Caco-2 (cell line): ENCODE results near the gene ADCY5. TPM values are rescaled to one million over a fixed set of nuclear protein-coding genes. Genes with fewer than 3 reads are reported as not detected.

Experiments used
- BruUV-seq: library from RNA; stranded (reverse); fragments of 400-500 nt; replicated peaks from 2 replicates; lab custom pipeline; 2021; lab: Mats Ljungman, UMichigan
- CTCF ChIA-PET: fragments of 300-600 bp; sonication (Branson Sonifier 250); formaldehyde crosslinking; loops from one replicate; lab custom pipeline; 2022; ENCODE audit warnings: antibody characterized with exemption; lab: Charles Lee
- POLR2A ChIA-PET: fragments of 300-600 bp; sonication (Branson Sonifier 250); formaldehyde crosslinking; loops from one replicate; lab custom pipeline; 2022; ENCODE audit warnings: antibody characterized with exemption; lab: Charles Lee
- DNase-seq, 2 experiments: peaks; one replicate each; pipeline versions ENCODE4 v3.0.0 to v3.0.0-alpha.2; 2020 to 2022
- H3K27me3 ChIP-seq: replicated peaks from 2 replicates; pipeline ENCODE4 v1.6.0; 2011; ENCODE audit warnings: low read length; ENCODE audit not compliant: control insufficient read depth, insufficient read depth
- H3K36me3 ChIP-seq: 2 replicates; pipeline ENCODE4 v1.5.1; 2011; ENCODE audit warnings: low read length; ENCODE audit not compliant: control insufficient read depth, insufficient read depth
- H3K4me1 ChIP-seq: fragments of 250-450 bp; sonication (Bioruptor Pico); 2 replicates; pipeline ENCODE4 v1.5.1; 2020; ENCODE audit warnings: mild to moderate bottlenecking
- H3K4me3 ChIP-seq: 2 replicates; pipeline ENCODE4 v1.5.1; 2011; ENCODE audit warnings: low read depth, mild to moderate bottlenecking, control low read depth, low read length
- H3K9me3 ChIP-seq: fragments of 250-450 bp; sonication (Bioruptor Pico); 2 replicates; pipeline ENCODE4 v1.5.1; 2020; ENCODE audit warnings: mild to moderate bottlenecking, moderate library complexity
- H3K27ac Mint-ChIP-seq: one replicate; pipeline ENCODE4 v1.8.0; 2022; ENCODE audit warnings: mixed read lengths; ENCODE audit not compliant: unreplicated experiment
- H3K27me3 Mint-ChIP-seq: one replicate; pipeline ENCODE4 v1.8.0; 2022; ENCODE audit warnings: mixed read lengths; ENCODE audit not compliant: insufficient read depth, unreplicated experiment
- H3K36me3 Mint-ChIP-seq: one replicate; pipeline ENCODE4 v1.8.0; 2022; ENCODE audit warnings: mild to moderate bottlenecking, mixed read lengths; ENCODE audit not compliant: insufficient read depth, unreplicated experiment
- H3K4me1 Mint-ChIP-seq: one replicate; pipeline ENCODE4 v1.8.0; 2022; ENCODE audit warnings: low read depth, mixed read lengths; ENCODE audit not compliant: unreplicated experiment
- H3K4me3 Mint-ChIP-seq: one replicate; pipeline ENCODE4 v1.8.0; 2022; ENCODE audit warnings: mild to moderate bottlenecking, moderate library complexity, mixed read lengths; ENCODE audit not compliant: unreplicated experiment
- H3K9me3 Mint-ChIP-seq: one replicate; pipeline ENCODE4 v1.8.0; 2022; ENCODE audit warnings: mixed read lengths; ENCODE audit not compliant: unreplicated experiment
- CTCF ChIP-seq, 2 experiments: fragments of 200-600 bp in 1 of 2; IDR thresholded peaks; 1 replicate in 1 of 2; 2 replicates in 1 of 2; pipeline versions ENCODE4 v1.5.1 to v1.8.0; 2011 to 2022; ENCODE audit warnings: antibody characterized with exemption in 1 of 2, control low read depth in 1 of 2, inconsistent platforms in 1 of 2, low read depth in 1 of 2, low read length in 1 of 2, mild to moderate bottlenecking in 1 of 2, moderate library complexity in 1 of 2; ENCODE audit not compliant: insufficient read depth in 1 of 2, severe bottlenecking in 1 of 2, unreplicated experiment in 1 of 2
- intact Hi-C: fragments of 100-400 bp; cut with micrococcal nuclease; formaldehyde crosslinking; loops from one replicate; pipeline ENCODE4 v1.10.0; 2022; ENCODE audit not compliant: unreplicated experiment
- total RNA-seq: library from RNA; stranded (reverse); gene quantifications from 2 replicates; pipeline ENCODE4 v1.2.3, GENCODE V29; 2022

The ADCY5 gene
- total RNA-seq, 1 experiment from 2014 or later = 0.91 TPM

- Histone ChIP-seq H3K27me3 (no peaks in the 10 kb centered on the region), H3K36me3 (no peaks in the 10 kb centered on the region), H3K4me1 (no peaks in the 10 kb centered on the region; the same call in 1 of the 2 replicates), H3K4me3 (no peak overlapping the region), H3K9me3 (no peaks in the 10 kb centered on the region)
- Mint-ChIP-seq H3K4me1 (no peaks in the 10 kb centered on the region), H3K27ac (no peak overlapping the region), H3K4me3 (no peak overlapping the region), H3K36me3 (no peaks in the 10 kb centered on the region), H3K27me3 (peaks cover 3% of the 10 kb centered on the region), H3K9me3 (no peaks in the 10 kb centered on the region)
- POLR2A ChIA-PET = no interaction called here
- CTCF ChIA-PET = interaction anchor here (2.4 kb wide), 1 partner anchor 160 kb away, joined by 10 read pairs; no protein-coding TSS in a partner anchor
- intact Hi-C loops = loop anchor here (1.0 kb wide), 2 partner anchors 160 to 230 kb away; no protein-coding TSS in a partner anchor
- DNase-seq = peak; percentile 65 to 85
- peak; percentile 84 to 88 for TF ChIP-seq CTCF (IDR thresholded peaks at IDR 0.05; ENCODE audit: insufficient read depth in 1 of 2, low read depth in 1 of 2, low read length in 1 of 2, severe bottlenecking in 1 of 2, unreplicated experiment in 1 of 2)
- no TSS peak for BruUV-seq
Observed at GRCh38 chr3:123328851-123329635, 119.8 kb downstream of the ADCY5 start.

- DNase-seq = no peak
- H3K27ac Mint-ChIP-seq = no peak overlapping the region
- Histone ChIP-seq H3K4me3 (no peak overlapping the region), H3K4me1 (no peaks in the 10 kb centered on the region; the same call in 1 of the 2 replicates), H3K36me3 (no peaks in the 10 kb centered on the region), H3K9me3 (no peaks in the 10 kb centered on the region), H3K27me3 (no peaks in the 10 kb centered on the region)
- no peak overlapping the region for H3K4me3 Mint-ChIP-seq
- H3K36me3 Mint-ChIP-seq = no peaks in the 10 kb centered on the region
- peaks cover 3% of the 10 kb centered on the region for H3K27me3 Mint-ChIP-seq
- no peaks in the 10 kb centered on the region for H3K4me1 Mint-ChIP-seq
- no TSS peak for BruUV-seq
- ChIA-PET CTCF (no interaction called here), POLR2A (no interaction called here)
- intact Hi-C loops = loop anchor here (1.0 kb wide), 1 partner anchor 231 kb away; no protein-coding TSS in a partner anchor
- TF ChIP-seq CTCF (IDR thresholded peaks at IDR 0.05; ENCODE audit: insufficient read depth in 1 of 2, low read depth in 1 of 2, low read length in 1 of 2, severe bottlenecking in 1 of 2, unreplicated experiment in 1 of 2) = no peak
- no peaks in the 10 kb centered on the region for H3K9me3 Mint-ChIP-seq
Observed at GRCh38 chr3:123327956-123328850, 120.7 kb downstream of the ADCY5 start.

- ChIA-PET POLR2A (no interaction called here), CTCF (interaction anchor here (1.2 kb wide), 1 partner anchor 162 kb away, joined by 3 read pairs; no protein-coding TSS in a partner anchor)
- Histone ChIP-seq H3K27me3 (no peaks in the 10 kb centered on the region), H3K9me3 (no peaks in the 10 kb centered on the region), H3K4me1 (no peaks in the 10 kb centered on the region; the same call in 1 of the 2 replicates), H3K36me3 (no peaks in the 10 kb centered on the region), H3K4me3 (no peak overlapping the region)
- intact Hi-C loops = no loop called here
- Mint-ChIP-seq H3K4me1 (no peaks in the 10 kb centered on the region), H3K4me3 (no peak overlapping the region), H3K27me3 (peaks cover 10% of the 10 kb centered on the region), H3K9me3 (no peaks in the 10 kb centered on the region), H3K36me3 (no peaks in the 10 kb centered on the region), H3K27ac (no peak overlapping the region)
- no peak for DNase-seq
- BruUV-seq = no TSS peak
- no peak for TF ChIP-seq CTCF (IDR thresholded peaks at IDR 0.05; ENCODE audit: insufficient read depth in 1 of 2, low read depth in 1 of 2, low read length in 1 of 2, severe bottlenecking in 1 of 2, unreplicated experiment in 1 of 2)
Observed at GRCh38 chr3:123327480-123327879, 121.4 kb downstream of the ADCY5 start.
